ENCODE data around the gene AACS. TPM values are rescaled to one million over a fixed set of nuclear protein-coding genes. Genes with fewer than 3 reads are reported as not detected.

AACS gene
- polyA plus RNA-seq, 1 donor from 2014 or later: 33.2 TPM

DNA sequence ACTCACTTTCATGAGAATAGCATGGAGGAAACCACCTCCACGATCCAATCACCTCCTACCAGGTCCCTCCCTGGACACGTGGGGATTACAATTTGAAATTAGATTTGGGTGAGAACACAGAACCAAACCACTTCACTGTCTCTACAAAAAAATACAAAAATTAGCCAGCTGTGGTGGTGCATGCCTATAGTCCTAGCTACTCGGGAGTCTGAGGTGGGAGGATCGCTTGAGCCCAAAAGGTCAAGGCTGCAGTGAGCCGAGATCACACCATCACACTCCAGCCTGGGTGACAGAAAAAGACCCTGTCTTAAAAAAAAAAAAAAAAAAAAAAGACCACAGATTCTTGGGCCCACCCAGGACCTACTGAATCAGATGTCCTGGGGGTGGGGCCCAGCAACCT is 43.5 kb upstream of the AACS start:
- H3K9ac ChIP-seq (ENCODE audit: low read length): no peak overlapping the region
- TF ChIP-seq, protein P1, sequence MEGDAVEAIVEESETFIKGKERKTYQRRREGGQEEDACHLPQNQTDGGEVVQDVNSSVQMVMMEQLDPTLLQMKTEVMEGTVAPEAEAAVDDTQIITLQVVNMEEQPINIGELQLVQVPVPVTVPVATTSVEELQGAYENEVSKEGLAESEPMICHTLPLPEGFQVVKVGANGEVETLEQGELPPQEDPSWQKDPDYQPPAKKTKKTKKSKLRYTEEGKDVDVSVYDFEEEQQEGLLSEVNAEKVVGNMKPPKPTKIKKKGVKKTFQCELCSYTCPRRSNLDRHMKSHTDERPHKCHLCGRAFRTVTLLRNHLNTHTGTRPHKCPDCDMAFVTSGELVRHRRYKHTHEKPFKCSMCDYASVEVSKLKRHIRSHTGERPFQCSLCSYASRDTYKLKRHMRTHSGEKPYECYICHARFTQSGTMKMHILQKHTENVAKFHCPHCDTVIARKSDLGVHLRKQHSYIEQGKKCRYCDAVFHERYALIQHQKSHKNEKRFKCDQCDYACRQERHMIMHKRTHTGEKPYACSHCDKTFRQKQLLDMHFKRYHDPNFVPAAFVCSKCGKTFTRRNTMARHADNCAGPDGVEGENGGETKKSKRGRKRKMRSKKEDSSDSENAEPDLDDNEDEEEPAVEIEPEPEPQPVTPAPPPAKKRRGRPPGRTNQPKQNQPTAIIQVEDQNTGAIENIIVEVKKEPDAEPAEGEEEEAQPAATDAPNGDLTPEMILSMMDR (IDR thresholded peaks at IDR 0.05; ENCODE audit: poor library complexity, severe bottlenecking): no peak
- TF ChIP-seq RAD21 (conservative IDR thresholded peaks at IDR 0.05) (no peak), EZH2 (IDR thresholded peaks at IDR 0.05; ENCODE audit: borderline replicate concordance, insufficient read depth, low read length, poor library complexity, severe bottlenecking) (no peak), MXI1 (conservative IDR thresholded peaks at IDR 0.05; ENCODE audit: poor library complexity, severe bottlenecking) (no peak), TAF1 (IDR thresholded peaks at IDR 0.05; ENCODE audit: low read depth) (no peak), EP300 (conservative IDR thresholded peaks at IDR 0.05; ENCODE audit: poor library complexity, severe bottlenecking) (no peak), POLR2AphosphoS5 (IDR thresholded peaks at IDR 0.05) (no peak), SMC3 (conservative IDR thresholded peaks at IDR 0.05; ENCODE audit: poor library complexity) (no peak)
- TF ChIP-seq, protein P2, sequence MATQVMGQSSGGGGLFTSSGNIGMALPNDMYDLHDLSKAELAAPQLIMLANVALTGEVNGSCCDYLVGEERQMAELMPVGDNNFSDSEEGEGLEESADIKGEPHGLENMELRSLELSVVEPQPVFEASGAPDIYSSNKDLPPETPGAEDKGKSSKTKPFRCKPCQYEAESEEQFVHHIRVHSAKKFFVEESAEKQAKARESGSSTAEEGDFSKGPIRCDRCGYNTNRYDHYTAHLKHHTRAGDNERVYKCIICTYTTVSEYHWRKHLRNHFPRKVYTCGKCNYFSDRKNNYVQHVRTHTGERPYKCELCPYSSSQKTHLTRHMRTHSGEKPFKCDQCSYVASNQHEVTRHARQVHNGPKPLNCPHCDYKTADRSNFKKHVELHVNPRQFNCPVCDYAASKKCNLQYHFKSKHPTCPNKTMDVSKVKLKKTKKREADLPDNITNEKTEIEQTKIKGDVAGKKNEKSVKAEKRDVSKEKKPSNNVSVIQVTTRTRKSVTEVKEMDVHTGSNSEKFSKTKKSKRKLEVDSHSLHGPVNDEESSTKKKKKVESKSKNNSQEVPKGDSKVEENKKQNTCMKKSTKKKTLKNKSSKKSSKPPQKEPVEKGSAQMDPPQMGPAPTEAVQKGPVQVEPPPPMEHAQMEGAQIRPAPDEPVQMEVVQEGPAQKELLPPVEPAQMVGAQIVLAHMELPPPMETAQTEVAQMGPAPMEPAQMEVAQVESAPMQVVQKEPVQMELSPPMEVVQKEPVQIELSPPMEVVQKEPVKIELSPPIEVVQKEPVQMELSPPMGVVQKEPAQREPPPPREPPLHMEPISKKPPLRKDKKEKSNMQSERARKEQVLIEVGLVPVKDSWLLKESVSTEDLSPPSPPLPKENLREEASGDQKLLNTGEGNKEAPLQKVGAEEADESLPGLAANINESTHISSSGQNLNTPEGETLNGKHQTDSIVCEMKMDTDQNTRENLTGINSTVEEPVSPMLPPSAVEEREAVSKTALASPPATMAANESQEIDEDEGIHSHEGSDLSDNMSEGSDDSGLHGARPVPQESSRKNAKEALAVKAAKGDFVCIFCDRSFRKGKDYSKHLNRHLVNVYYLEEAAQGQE (IDR thresholded peaks at IDR 0.05; ENCODE audit: borderline replicate concordance): no peak
- no peaks in the 10 kb centered on the region for H4K20me1 ChIP-seq (ENCODE audit: insufficient read depth)
- H3K36me3 ChIP-seq (ENCODE audit: insufficient read depth, low read length): no peaks in the 10 kb centered on the region
- H2AFZ ChIP-seq (ENCODE audit: low read depth, low read length): no peak overlapping the region
- H3K79me2 ChIP-seq (replicated peaks; ENCODE audit: insufficient read depth, low read length): no peaks in the 10 kb centered on the region
- no peaks in the 10 kb centered on the region for H3F3A ChIP-seq (ENCODE audit: insufficient read depth, low read length, poor library complexity, severe bottlenecking)
- no peaks in the 10 kb centered on the region for H3K9me3 ChIP-seq (ENCODE audit: low read length)
- H3K27me3 ChIP-seq (ENCODE audit: insufficient read depth, low read depth, low read length): no peaks in the 10 kb centered on the region
- H3K27ac ChIP-seq (ENCODE audit: low read length): no peak overlapping the region
- H3K4me2 ChIP-seq (ENCODE audit: low read length): no peak overlapping the region
- H3K4me3 ChIP-seq (ENCODE audit: low read length): no peak overlapping the region
- no peaks in the 10 kb centered on the region for H3K9me2 ChIP-seq (ENCODE audit: insufficient read depth, low read length)

DNA sequence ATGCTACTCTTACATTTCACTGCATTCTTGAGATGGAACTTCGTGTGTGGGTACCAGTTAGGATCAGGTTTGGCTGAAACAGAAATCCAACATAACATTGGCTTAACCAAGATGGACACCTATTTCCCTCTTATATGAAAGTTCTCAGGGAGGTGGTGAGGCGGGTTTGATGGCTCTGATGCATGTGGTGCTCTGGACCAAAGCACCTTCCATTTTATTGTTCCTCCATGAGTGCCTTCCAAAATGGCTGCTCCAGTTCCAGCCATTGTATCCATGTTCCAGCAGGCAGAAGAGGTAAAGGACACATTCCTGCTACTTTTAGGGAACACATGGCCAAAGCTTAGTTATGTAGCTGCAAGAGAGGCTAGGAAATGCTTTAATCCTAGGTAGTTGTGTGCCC is 42.2 kb upstream of the AACS start:
- H4K20me1 ChIP-seq (ENCODE audit: insufficient read depth): no peaks in the 10 kb centered on the region
- H3K27me3 ChIP-seq (ENCODE audit: insufficient read depth, low read depth, low read length): no peaks in the 10 kb centered on the region
- TF ChIP-seq, protein P2 (IDR thresholded peaks at IDR 0.05; ENCODE audit: borderline replicate concordance): no peak
- TF ChIP-seq TAF1 (IDR thresholded peaks at IDR 0.05; ENCODE audit: low read depth) (no peak), POLR2AphosphoS5 (IDR thresholded peaks at IDR 0.05) (no peak), EZH2 (IDR thresholded peaks at IDR 0.05; ENCODE audit: borderline replicate concordance, insufficient read depth, low read length, poor library complexity, severe bottlenecking) (no peak), MXI1 (conservative IDR thresholded peaks at IDR 0.05; ENCODE audit: poor library complexity, severe bottlenecking) (no peak), EP300 (conservative IDR thresholded peaks at IDR 0.05; ENCODE audit: poor library complexity, severe bottlenecking) (no peak), RAD21 (conservative IDR thresholded peaks at IDR 0.05) (no peak), SMC3 (conservative IDR thresholded peaks at IDR 0.05; ENCODE audit: poor library complexity) (no peak)
- TF ChIP-seq, protein P1 (IDR thresholded peaks at IDR 0.05; ENCODE audit: poor library complexity, severe bottlenecking): no peak
- H3K4me3 ChIP-seq (ENCODE audit: low read length): no peak overlapping the region
- no peak overlapping the region for H3K9ac ChIP-seq (ENCODE audit: low read length)
- H3K27ac ChIP-seq (ENCODE audit: low read length): no peak overlapping the region
- no peaks in the 10 kb centered on the region for H3K9me3 ChIP-seq (ENCODE audit: low read length)
- no peak overlapping the region for H2AFZ ChIP-seq (ENCODE audit: low read depth, low read length)
- H3K4me2 ChIP-seq (ENCODE audit: low read length): no peak overlapping the region
- H3K79me2 ChIP-seq (replicated peaks; ENCODE audit: insufficient read depth, low read length): no peaks in the 10 kb centered on the region
- no peaks in the 10 kb centered on the region for H3K36me3 ChIP-seq (ENCODE audit: insufficient read depth, low read length)
- H3K9me2 ChIP-seq (ENCODE audit: insufficient read depth, low read length): no peaks in the 10 kb centered on the region
- H3F3A ChIP-seq (ENCODE audit: insufficient read depth, low read length, poor library complexity, severe bottlenecking): no peaks in the 10 kb centered on the region
